Frontal cortex (tissue), 1 donor: ENCODE measurements around the gene SLITRK4. TPM values are rescaled to one million over a fixed set of nuclear protein-coding genes. Genes with fewer than 3 reads are reported as not detected.

Source experiments
- total RNA-seq: library from RNA; depleted of rRNA; stranded (reverse); fragments of >200 nt; gene quantifications from one replicate; pipeline ENCODE4 v1.2.3, GENCODE V29; 2014

The SLITRK4 gene
- total RNA-seq, 1 donor from 2014 or later = 52.6 TPM

Other genes with a start within 250 kb of the SLITRK4 start
- gene SPANXN3, start 118.6 kb downstream of the SLITRK4 start, total RNA-seq = not detected
- gene SPANXN2, start 84.7 kb upstream of the SLITRK4 start, total RNA-seq = not detected
- not detected for gene UBE2NL, start 248.0 kb upstream of the SLITRK4 start, total RNA-seq